GM19463 (cell line): ENCODE measurements around the gene DDIAS.
A peak's percentile ranks its signal among the peaks of the same experiment; 100 is the strongest.
"Not testable (repeated sequence)": the region's sequence is repeated elsewhere in the genome, so short reads cannot be mapped to it uniquely, and the experiment has no call there.

Source experiments
- ATAC-seq: cut with Tn5 transposase; IDR thresholded peaks from one replicate; pipeline ENCODE4 v1.9.1; 2021; ENCODE audit warnings: mild to moderate bottlenecking, moderate library complexity; ENCODE audit not compliant: unreplicated experiment

Gene DDIAS

GRCh38 chr11:82901165-82901921, at the start of gene DDIAS:
DDIAS (plus strand) TSS chr11:82901736; CDS start chr11:82914739, 13,003 bp downstream.
- peak; percentile 60 for ATAC-seq

GRCh38 chr11:82854242-82854641, 47.3 kb upstream of the DDIAS start:
- ATAC-seq = no peak

GRCh38 chr11:82854916-82855315, 46.6 kb upstream of the DDIAS start:
- not testable (repeated sequence) for ATAC-seq

- no peak for ATAC-seq
Measured at GRCh38 chr11:82855616-82856015, 45.9 kb upstream of the DDIAS start.

GRCh38 chr11:82857145-82857544, 44.4 kb upstream of the DDIAS start:
- ATAC-seq = no peak

- no peak for ATAC-seq
Measured at GRCh38 chr11:82858133-82858532, 43.4 kb upstream of the DDIAS start.

- ATAC-seq = no peak
Measured at GRCh38 chr11:82858556-82859091, 42.9 kb upstream of the DDIAS start.

GRCh38 chr11:82859750-82860149, 41.8 kb upstream of the DDIAS start:
- ATAC-seq = no peak

- no peak for ATAC-seq
Measured at GRCh38 chr11:82862379-82862778, 39.2 kb upstream of the DDIAS start.

- peak; percentile 45 for ATAC-seq
Measured at GRCh38 chr11:82863209-82863608, 38.3 kb upstream of the DDIAS start.

- no peak for ATAC-seq
Measured at GRCh38 chr11:82864268-82864667, 37.3 kb upstream of the DDIAS start.

- ATAC-seq = no peak
Measured at GRCh38 chr11:82865841-82866240, 35.7 kb upstream of the DDIAS start.

- no peak for ATAC-seq
Measured at GRCh38 chr11:82867495-82868082, 33.9 kb upstream of the DDIAS start.

GRCh38 chr11:82869657-82870056, 31.9 kb upstream of the DDIAS start:
- ATAC-seq = no peak

GRCh38 chr11:82871646-82872045, 29.9 kb upstream of the DDIAS start:
- ATAC-seq = no peak

GRCh38 chr11:82872377-82873150, 29.0 kb upstream of the DDIAS start:
- ATAC-seq = no peak

GRCh38 chr11:82873919-82874333, 27.6 kb upstream of the DDIAS start:
- no peak for ATAC-seq

GRCh38 chr11:82874646-82875523, 26.7 kb upstream of the DDIAS start:
- ATAC-seq = no peak

- no peak for ATAC-seq
Measured at GRCh38 chr11:82883853-82884252, 17.7 kb upstream of the DDIAS start.

- no peak for ATAC-seq
Measured at GRCh38 chr11:82889133-82890001, 12.2 kb upstream of the DDIAS start.
